Cardiac muscle cell (in vitro differentiated cells and primary cell): ENCODE measurements around the gene MBD1. TPM values are rescaled to one million over a fixed set of nuclear protein-coding genes. Genes with fewer than 3 reads are reported as not detected.

Experiments
- DNase-seq, 2 donors: peaks; one replicate each; pipeline versions ENCODE4 v3.0.0 to v3.0.0-alpha.2; 2010 to 2017; ENCODE audit warnings: low read depth in 1 of 2, low spot score in 1 of 2
- H3K27ac ChIP-seq: fragments of 200-600 bp; sonication (generic); 2 replicates; pipeline ENCODE4 v1.5.1; 2016
- H3K27me3 ChIP-seq: fragments of 200-600 bp; sonication (generic); 2 replicates; pipeline ENCODE4 v1.6.0; 2016; ENCODE audit warnings: control low read depth
- H3K36me3 ChIP-seq: fragments of 200-600 bp; sonication (generic); 2 replicates; pipeline ENCODE4 v1.5.1; 2016; ENCODE audit warnings: control low read depth
- H3K4me1 ChIP-seq: fragments of 200-600 bp; sonication (generic); 2 replicates; pipeline ENCODE4 v1.8.1; 2017; ENCODE audit warnings: low read depth, mild to moderate bottlenecking, mixed run types
- H3K4me3 ChIP-seq: fragments of 200-600 bp; sonication (generic); 2 replicates; pipeline ENCODE4 v1.5.1; 2016; ENCODE audit warnings: mild to moderate bottlenecking
- H3K9me3 ChIP-seq: fragments of 200-600 bp; sonication (generic); 2 replicates; pipeline ENCODE4 v1.5.1; 2017; ENCODE audit warnings: low read depth, mild to moderate bottlenecking, control low read depth
- CTCF ChIP-seq: IDR thresholded peaks from 2 replicates; pipeline ENCODE4 v1.5.1; 2012; ENCODE audit warnings: low read depth, mild to moderate bottlenecking, low read length
- polyA plus RNA-seq: library from polyadenylated mRNA; unstranded; fragments of >200 nt; fragmentation: Nextera tagmentation; extraction: Ambion mirVana; gene quantifications from 2 replicates; pipeline ENCODE4 v1.2.1, GENCODE V29; 2016
- total RNA-seq: library from RNA; depleted of rRNA; stranded (reverse); fragments of >200 nt; gene quantifications from 2 replicates; pipeline ENCODE4 v1.2.3, GENCODE V29; 2016

Gene MBD1
- total and polyA plus RNA-seq, 2 experiments from 2014 or later, result 78.9 to 167 TPM

GRCh38 chr18:50287441-50288347 is 6.4 kb upstream of the MBD1 start, which contains the start of gene CXXC1:
Gene CXXC1, minus strand, starts transcription at chr18:50287692. Its CDS starts 103 bp downstream, at chr18:50287589.
- Histone ChIP-seq H3K36me3 (peaks cover 3% of the 10 kb centered on the region), H3K27me3 (no peaks in the 10 kb centered on the region), H3K4me1 (no peaks in the 10 kb centered on the region), H3K27ac (peak within 1 kb of the TSS; percentile 98), H3K9me3 (no peaks in the 10 kb centered on the region), H3K4me3 (peak within 1 kb of the TSS; percentile 66)
- DNase-seq, result peak; percentile 100
- peak; percentile 63 for TF ChIP-seq CTCF

GRCh38 chr18:50287028-50287440 is 5.7 kb upstream of the MBD1 start:
- DNase-seq, result no peak
- no peak for TF ChIP-seq CTCF
- peaks cover 3% of the 10 kb centered on the region for H3K36me3 ChIP-seq
- no peaks in the 10 kb centered on the region for H3K4me1 ChIP-seq
- H3K9me3 ChIP-seq, result no peaks in the 10 kb centered on the region
- no peaks in the 10 kb centered on the region for H3K27me3 ChIP-seq
- no peak overlapping the region for H3K27ac ChIP-seq
- peak overlapping the region; percentile 66 for H3K4me3 ChIP-seq

- H3K4me1 ChIP-seq, result no peaks in the 10 kb centered on the region
- H3K36me3 ChIP-seq, result peaks cover 3% of the 10 kb centered on the region
- no peaks in the 10 kb centered on the region for H3K9me3 ChIP-seq
- no peak for TF ChIP-seq CTCF
- H3K27me3 ChIP-seq, result no peaks in the 10 kb centered on the region
- no peak overlapping the region for H3K27ac ChIP-seq
- DNase-seq, result peak in 1 of 2 donors; percentile 32
- peak overlapping the region; percentile 66 for H3K4me3 ChIP-seq
Measured at GRCh38 chr18:50286391-50287027, 5.2 kb upstream of the MBD1 start.

GRCh38 chr18:50285631-50286321 is 4.5 kb upstream of the MBD1 start:
- no peak for DNase-seq
- TF ChIP-seq CTCF, result no peak
- Histone ChIP-seq H3K4me3 (no peak overlapping the region), H3K4me1 (no peaks in the 10 kb centered on the region), H3K27ac (no peak overlapping the region), H3K9me3 (no peaks in the 10 kb centered on the region), H3K27me3 (no peaks in the 10 kb centered on the region), H3K36me3 (peaks cover 3% of the 10 kb centered on the region)

GRCh38 chr18:50285071-50285470 is 3.7 kb upstream of the MBD1 start:
- no peak for TF ChIP-seq CTCF
- H3K9me3 ChIP-seq, result no peaks in the 10 kb centered on the region
- H3K36me3 ChIP-seq, result peaks cover 3% of the 10 kb centered on the region
- no peak overlapping the region for H3K4me3 ChIP-seq
- no peaks in the 10 kb centered on the region for H3K27me3 ChIP-seq
- H3K27ac ChIP-seq, result no peak overlapping the region
- DNase-seq, result no peak
- no peaks in the 10 kb centered on the region for H3K4me1 ChIP-seq
